ENCODE measurements around the gene LIN9. TPM values are rescaled to one million over a fixed set of nuclear protein-coding genes. Genes with fewer than 3 reads are reported as not detected.

LIN9 gene
- total and polyA plus RNA-seq, 2 of the 13 experiments (the other 11 are each of a cell fraction or from before 2014, with no cell fraction given), result 3.0 to 10.0 TPM

- no peak for TF ChIP-seq THRA (CRISPR knock-in tag; IDR thresholded peaks at IDR 0.05; ENCODE audit: borderline replicate concordance)
- no peak for TF ChIP-seq ZNF776 (CRISPR knock-in tag; IDR thresholded peaks at IDR 0.05)
- TF ChIP-seq FIP1L1 (IDR thresholded peaks at IDR 0.05; ENCODE audit: borderline replicate concordance, insufficient read depth, low read depth, low read length), result no peak
- TF ChIP-seq PITX1 (CRISPR knock-in tag; IDR thresholded peaks at IDR 0.05), result peak; percentile 81; the same call in 1 of the 2 replicates
- peak; percentile 64; the same call in 1 of the 2 replicates for TF ChIP-seq CREM (IDR thresholded peaks at IDR 0.05)
- TF ChIP-seq CREM (CRISPR knock-in tag; IDR thresholded peaks at IDR 0.05), result no peak
- TF ChIP-seq ZNF124 (CRISPR knock-in tag; IDR thresholded peaks at IDR 0.05), result no peak; the same call in 1 of the 2 replicates
- peak; percentile 89 for TF ChIP-seq ELF1 (CRISPR knock-in tag; IDR thresholded peaks at IDR 0.05)
- no peak for TF ChIP-seq POLR2AphosphoS2 (IDR thresholded peaks at IDR 0.05; ENCODE audit: low read depth, low read length)
- TF ChIP-seq CERS6 (CRISPR knock-in tag; IDR thresholded peaks at IDR 0.05), result no peak
- peak; percentile 82 for TF ChIP-seq ZNF740 (CRISPR knock-in tag; IDR thresholded peaks at IDR 0.05)
- no peak for TF ChIP-seq SMC3 (IDR thresholded peaks at IDR 0.05; ENCODE audit: low read length)
- TF ChIP-seq ZNF282 (IDR thresholded peaks at IDR 0.05; ENCODE audit: partially characterized antibody), result no peak
- TF ChIP-seq KDM1A (CRISPR knock-in tag; IDR thresholded peaks at IDR 0.05), result no peak
- TF ChIP-seq ZC3H13 (CRISPR knock-in tag; IDR thresholded peaks at IDR 0.05), result peak; percentile 58; the same call in 1 of the 2 replicates
- 0 out of 2 replicates have a peak, but pooled peaks have one; percentile 57 for TF ChIP-seq ISX (CRISPR knock-in tag; conservative IDR thresholded peaks at IDR 0.05)
- TF ChIP-seq SALL2 (CRISPR knock-in tag; IDR thresholded peaks at IDR 0.05), result peak; percentile 62
- no peak for TF ChIP-seq ETS1 (CRISPR knock-in tag; IDR thresholded peaks at IDR 0.05)
- TF ChIP-seq ZNF614 (CRISPR knock-in tag; IDR thresholded peaks at IDR 0.05; ENCODE audit: borderline replicate concordance), result peak; percentile 75; the same call in 1 of the 2 replicates
- TF ChIP-seq ELK4 (CRISPR knock-in tag; IDR thresholded peaks at IDR 0.05; ENCODE audit: borderline replicate concordance), result no peak
- peak; percentile 80 for TF ChIP-seq ZNF281 (CRISPR knock-in tag; IDR thresholded peaks at IDR 0.05; ENCODE audit: borderline replicate concordance)
Measured at GRCh38 chr1:226186124-226187018, 122.6 kb downstream of the LIN9 start, which contains the start of gene ACBD3 (continued).
